ENCODE results near the gene HPGDS.

Gene HPGDS

DNA sequence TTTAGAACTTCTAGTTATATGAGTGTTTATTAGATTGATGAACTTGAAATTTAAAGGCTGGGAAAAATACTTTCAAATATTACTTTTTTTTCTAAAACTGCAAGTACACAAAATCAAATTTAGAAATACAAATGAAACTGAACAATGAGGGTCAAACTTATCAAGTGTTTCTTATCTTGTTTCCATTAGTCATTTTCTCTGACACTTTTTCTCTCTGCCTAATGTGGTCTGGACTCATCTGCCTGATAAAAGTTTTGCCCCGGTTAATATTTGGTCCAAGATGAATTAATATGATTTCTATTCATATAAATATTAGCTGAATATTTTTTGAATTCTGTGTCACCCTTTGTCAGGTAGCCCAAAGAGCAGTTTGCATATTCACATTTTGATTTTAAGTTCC, 8.7 kb upstream of the HPGDS start:
- TF ChIP-seq, protein P1, sequence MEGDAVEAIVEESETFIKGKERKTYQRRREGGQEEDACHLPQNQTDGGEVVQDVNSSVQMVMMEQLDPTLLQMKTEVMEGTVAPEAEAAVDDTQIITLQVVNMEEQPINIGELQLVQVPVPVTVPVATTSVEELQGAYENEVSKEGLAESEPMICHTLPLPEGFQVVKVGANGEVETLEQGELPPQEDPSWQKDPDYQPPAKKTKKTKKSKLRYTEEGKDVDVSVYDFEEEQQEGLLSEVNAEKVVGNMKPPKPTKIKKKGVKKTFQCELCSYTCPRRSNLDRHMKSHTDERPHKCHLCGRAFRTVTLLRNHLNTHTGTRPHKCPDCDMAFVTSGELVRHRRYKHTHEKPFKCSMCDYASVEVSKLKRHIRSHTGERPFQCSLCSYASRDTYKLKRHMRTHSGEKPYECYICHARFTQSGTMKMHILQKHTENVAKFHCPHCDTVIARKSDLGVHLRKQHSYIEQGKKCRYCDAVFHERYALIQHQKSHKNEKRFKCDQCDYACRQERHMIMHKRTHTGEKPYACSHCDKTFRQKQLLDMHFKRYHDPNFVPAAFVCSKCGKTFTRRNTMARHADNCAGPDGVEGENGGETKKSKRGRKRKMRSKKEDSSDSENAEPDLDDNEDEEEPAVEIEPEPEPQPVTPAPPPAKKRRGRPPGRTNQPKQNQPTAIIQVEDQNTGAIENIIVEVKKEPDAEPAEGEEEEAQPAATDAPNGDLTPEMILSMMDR (conservative IDR thresholded peaks at IDR 0.05; ENCODE audit: low read depth), result no peak
- ChIA-PET POLR2A (ENCODE audit: low non-redundant PET) (no interaction called here), CTCF (no interaction called here)
- no peak overlapping the region for H3K27ac ChIP-seq
- no peak for DNase-seq (ENCODE audit: low spot score)

DNA sequence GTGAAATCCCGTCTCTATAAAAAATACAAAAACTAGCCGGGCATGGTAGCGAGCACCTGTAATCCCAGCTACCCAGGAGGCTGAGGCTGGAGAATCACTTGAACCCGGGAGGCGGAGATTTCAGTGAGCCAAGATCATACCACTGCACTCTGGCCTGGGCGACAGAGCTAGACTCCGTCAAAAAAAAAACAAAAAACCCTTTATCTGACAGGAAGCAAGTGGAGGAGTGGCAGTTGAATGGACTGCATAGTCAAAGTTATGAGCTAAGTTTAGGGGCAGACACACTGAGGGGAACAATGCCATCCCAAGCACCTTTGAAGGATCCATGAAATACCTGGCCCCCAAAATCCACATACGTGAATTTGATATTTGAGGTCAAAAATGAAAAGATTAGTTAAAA, 7.5 kb upstream of the HPGDS start:
- no peak for DNase-seq (ENCODE audit: low spot score)
- TF ChIP-seq, protein P1 (conservative IDR thresholded peaks at IDR 0.05; ENCODE audit: low read depth), result no peak
- H3K27ac ChIP-seq, result no peak overlapping the region
- CTCF ChIA-PET, result no interaction called here
- POLR2A ChIA-PET (ENCODE audit: low non-redundant PET), result no interaction called here

DNA sequence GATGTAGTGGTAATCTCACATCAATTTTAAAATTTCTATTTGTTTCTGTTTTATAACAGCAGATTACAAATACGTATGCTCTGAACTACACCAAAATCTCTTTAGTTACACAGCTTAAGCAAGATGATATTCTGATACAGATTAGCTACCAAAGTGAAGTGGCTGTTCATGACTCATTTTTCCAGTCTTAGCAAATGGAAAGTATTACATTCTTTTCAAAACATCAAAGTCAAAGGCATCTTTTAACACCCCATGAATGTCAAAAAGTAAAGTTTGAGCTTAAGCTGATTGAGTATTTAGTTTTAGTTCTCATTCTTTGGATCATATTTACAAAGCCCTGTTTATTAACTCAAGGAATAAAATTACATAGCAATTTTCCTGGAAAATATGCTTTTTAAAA, 6.6 kb upstream of the HPGDS start:
- ChIA-PET POLR2A (ENCODE audit: low non-redundant PET) (no interaction called here), CTCF (no interaction called here)
- H3K27ac ChIP-seq, result no peak overlapping the region

DNA sequence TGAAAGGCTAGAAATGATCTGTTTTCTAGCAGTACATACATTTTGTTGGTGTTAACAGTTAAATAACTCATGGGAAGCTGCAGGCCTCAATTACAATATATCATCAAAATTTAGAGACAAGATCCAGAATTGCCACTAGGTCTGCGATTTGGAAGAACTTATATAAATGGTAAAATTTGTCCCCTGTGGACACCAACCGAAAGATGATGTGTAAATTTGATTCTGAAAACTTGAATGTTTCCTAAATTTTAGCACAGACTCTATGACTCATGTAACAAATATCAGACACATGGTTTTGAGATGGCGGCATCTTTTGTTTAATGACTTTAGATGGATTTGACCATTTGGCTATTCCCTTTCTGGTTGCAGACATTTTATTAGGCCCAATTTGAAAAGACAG, 6.0 kb upstream of the HPGDS start:
- DNase-seq (ENCODE audit: low spot score), result no peak
- CTCF ChIA-PET, result interaction anchor here (0.6 kb wide), 1 partner anchor 8 kb away, joined by 3 read pairs; no protein-coding TSS in a partner anchor
- H3K27ac ChIP-seq, result no peak overlapping the region
- POLR2A ChIA-PET (ENCODE audit: low non-redundant PET), result no interaction called here
- TF ChIP-seq, protein P1 (conservative IDR thresholded peaks at IDR 0.05; ENCODE audit: low read depth), result no peak

More for the DNA sequence above, 6.6 kb upstream of the HPGDS start:
- no peak for DNase-seq (ENCODE audit: low spot score)
- TF ChIP-seq, protein P1 (conservative IDR thresholded peaks at IDR 0.05; ENCODE audit: low read depth), result no peak

DNA sequence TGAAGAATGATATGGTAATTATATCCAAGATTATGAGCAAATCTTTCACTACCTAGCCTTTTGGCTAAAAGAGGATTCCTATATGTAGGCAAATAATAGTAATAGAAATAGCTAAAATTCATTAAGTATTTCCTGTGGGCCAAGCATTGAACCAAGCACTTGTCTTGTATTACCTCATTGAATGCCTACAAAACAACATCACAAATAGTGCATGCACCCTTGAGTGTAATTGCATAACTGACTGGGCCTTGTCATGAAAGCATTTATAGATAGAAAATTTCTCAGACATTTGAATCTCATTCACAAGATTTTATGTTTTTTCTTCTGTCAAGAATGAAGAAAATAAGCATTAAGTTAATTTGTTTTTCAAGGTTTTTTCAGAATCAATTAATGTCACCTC, 3.9 kb upstream of the HPGDS start:
- TF ChIP-seq, protein P1 (conservative IDR thresholded peaks at IDR 0.05; ENCODE audit: low read depth), result no peak
- ChIA-PET POLR2A (ENCODE audit: low non-redundant PET) (no interaction called here), CTCF (no interaction called here)
- H3K27ac ChIP-seq, result no peak overlapping the region
- no peak for DNase-seq (ENCODE audit: low spot score)

DNA sequence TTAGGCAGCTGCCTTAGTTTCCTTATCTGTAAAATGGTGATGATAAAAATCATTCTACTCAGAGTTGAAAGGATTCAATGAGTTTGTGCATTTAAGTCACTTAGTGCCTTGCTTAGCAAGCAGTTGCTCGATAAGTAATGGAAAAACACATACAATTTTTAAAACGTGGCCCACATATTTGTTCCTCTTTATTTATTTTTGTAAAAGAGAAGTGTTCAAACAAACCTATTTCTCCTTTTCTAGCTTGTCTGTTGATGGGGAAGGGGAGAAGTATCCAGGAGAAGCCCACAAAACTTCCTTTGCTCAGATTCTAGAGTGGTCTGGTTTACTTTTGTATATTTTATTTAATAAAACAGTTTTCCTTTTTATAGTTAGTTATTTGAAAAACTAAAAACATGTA, 3.3 kb upstream of the HPGDS start:
- DNase-seq (ENCODE audit: low spot score), result no peak
- ChIA-PET CTCF (no interaction called here), POLR2A (ENCODE audit: low non-redundant PET) (no interaction called here)
- TF ChIP-seq, protein P1 (conservative IDR thresholded peaks at IDR 0.05; ENCODE audit: low read depth), result no peak
- H3K27ac ChIP-seq, result no peak overlapping the region

DNA sequence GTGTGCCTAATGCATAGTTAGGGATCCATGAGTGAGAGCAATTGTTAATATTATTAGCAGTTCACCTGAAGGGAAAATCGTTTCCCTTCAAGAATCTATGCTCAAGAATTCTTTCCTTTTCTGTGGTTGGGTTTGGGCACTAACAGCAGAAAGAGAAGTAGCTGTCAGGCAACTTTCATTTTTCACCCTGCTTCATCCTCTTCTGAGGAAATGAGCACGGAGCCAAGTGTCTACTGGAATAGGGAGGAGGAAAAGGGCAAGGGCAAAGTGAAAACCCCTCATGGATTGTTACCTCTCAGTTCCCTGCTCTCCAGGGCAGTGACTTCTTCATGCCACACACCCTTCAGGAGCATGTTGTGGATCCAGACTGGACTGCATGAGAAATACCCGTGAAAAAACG, 2.6 kb upstream of the HPGDS start:
- no peak for DNase-seq (ENCODE audit: low spot score)
- no peak overlapping the region for H3K27ac ChIP-seq
- TF ChIP-seq, protein P1 (conservative IDR thresholded peaks at IDR 0.05; ENCODE audit: low read depth), result no peak
- ChIA-PET POLR2A (ENCODE audit: low non-redundant PET) (no interaction called here), CTCF (no interaction called here)

Measured in RWPE1 (cell line).